Mesenchymal stem cell (in vitro differentiated cells and primary cell): ENCODE measurements around the gene GIGYF1.
"Not testable (repeated sequence)": the region's sequence is repeated elsewhere in the genome, so short reads cannot be mapped to it uniquely, and the experiment has no call there.

Experiments used
- DNase-seq: peaks from one replicate; pipeline ENCODE4 v3.0.0-alpha.2; 2013
- H2AFZ ChIP-seq: one replicate; pipeline ENCODE4 v1.6.1; 2013; ENCODE audit warnings: low read depth, mild to moderate bottlenecking, control low read depth, inconsistent platforms, low read length, moderate library complexity
- H2AK5ac ChIP-seq: 2 replicates; pipeline ENCODE4 v1.6.1; 2013; ENCODE audit warnings: low read length, moderate library complexity, mild to moderate bottlenecking, inconsistent platforms; ENCODE audit not compliant: severe bottlenecking
- H2BK120ac ChIP-seq: one replicate; pipeline ENCODE4 v1.6.1; 2013; ENCODE audit warnings: low read depth, mild to moderate bottlenecking, inconsistent platforms, low read length, moderate library complexity
- H2BK12ac ChIP-seq, 2 experiments: one replicate each; pipeline ENCODE4 v1.6.1; 2013; ENCODE audit warnings: inconsistent platforms in 2 of 2, low read length in 2 of 2, mild to moderate bottlenecking in 2 of 2, moderate library complexity in 2 of 2, control low read depth in 1 of 2
- H2BK15ac ChIP-seq: one replicate; pipeline ENCODE4 v1.6.1; 2013; ENCODE audit warnings: mild to moderate bottlenecking, low read depth, inconsistent platforms; ENCODE audit not compliant: poor library complexity, severe bottlenecking
- H2BK5ac ChIP-seq: 2 replicates; pipeline ENCODE4 v1.6.1; 2013; ENCODE audit warnings: low read depth, mild to moderate bottlenecking, low read length, control low read depth, inconsistent platforms; ENCODE audit not compliant: poor library complexity, severe bottlenecking
- H3K14ac ChIP-seq, 2 experiments: one replicate each; pipeline ENCODE4 v1.6.1; 2013; ENCODE audit warnings: inconsistent platforms in 2 of 2, low read length in 2 of 2, control low read depth in 1 of 2, mild to moderate bottlenecking in 1 of 2, moderate library complexity in 1 of 2
- H3K18ac ChIP-seq, 2 experiments: one replicate each; pipeline ENCODE4 v1.6.1; 2013; ENCODE audit warnings: inconsistent platforms in 2 of 2, low read length in 2 of 2, control low read depth in 1 of 2, low read depth in 1 of 2, mild to moderate bottlenecking in 1 of 2
- H3K23ac ChIP-seq, 2 experiments: one replicate each; pipeline ENCODE4 v1.6.1; 2013; ENCODE audit warnings: inconsistent platforms in 2 of 2, low read length in 2 of 2, mild to moderate bottlenecking in 2 of 2, moderate library complexity in 2 of 2, control low read depth in 1 of 2
- H3K27ac ChIP-seq: 2 replicates; pipeline ENCODE4 v1.5.1; 2013; ENCODE audit warnings: mild to moderate bottlenecking, moderate library complexity, low read length, control low read depth, inconsistent platforms; ENCODE audit not compliant: poor library complexity, severe bottlenecking
- H3K27me3 ChIP-seq, 2 experiments: 2 replicates each; pipeline versions ENCODE4 v1.6.1 to v1.7.0; 2013; ENCODE audit warnings: low read length in 2 of 2, mild to moderate bottlenecking in 2 of 2, moderate library complexity in 2 of 2, control low read depth in 1 of 2, inconsistent platforms in 1 of 2; ENCODE audit not compliant: control insufficient read depth in 1 of 2, insufficient read depth in 1 of 2
- H3K36me3 ChIP-seq, 2 experiments: 2 replicates each; pipeline versions ENCODE4 v1.6.1 to v1.7.0; 2013; ENCODE audit warnings: low read length in 2 of 2, control low read depth in 1 of 2, inconsistent platforms in 1 of 2, low read depth in 1 of 2, mild to moderate bottlenecking in 1 of 2; ENCODE audit not compliant: insufficient read depth in 2 of 2, control insufficient read depth in 1 of 2
- H3K4ac ChIP-seq, 2 experiments: one replicate each; pipeline ENCODE4 v1.6.1; 2013; ENCODE audit warnings: inconsistent platforms in 2 of 2, low read length in 2 of 2, mild to moderate bottlenecking in 2 of 2, moderate library complexity in 2 of 2, control low read depth in 1 of 2, low read depth in 1 of 2
- H3K4me1 ChIP-seq: 2 replicates; pipeline ENCODE4 v1.6.1; 2013; ENCODE audit warnings: low read depth, low read length, control low read depth; ENCODE audit not compliant: control insufficient read depth, insufficient read depth
- H3K4me2 ChIP-seq: 2 replicates; pipeline ENCODE4 v1.6.1; 2013; ENCODE audit warnings: low read length, mild to moderate bottlenecking, inconsistent platforms; ENCODE audit not compliant: poor library complexity, severe bottlenecking
- H3K4me3 ChIP-seq, 2 experiments: 2 replicates each; pipeline versions ENCODE4 v1.5.1 to v1.7.0; 2013; ENCODE audit warnings: low read length in 2 of 2, mild to moderate bottlenecking in 2 of 2, control low read depth in 1 of 2, low read depth in 1 of 2; ENCODE audit not compliant: insufficient read depth in 1 of 2
- H3K79me1 ChIP-seq: replicated peaks from 2 replicates; pipeline ENCODE4 v1.6.1; 2013; ENCODE audit warnings: mild to moderate bottlenecking, control low read depth, low read length, inconsistent platforms; ENCODE audit not compliant: poor library complexity, severe bottlenecking
- H3K9ac ChIP-seq: 2 replicates; pipeline ENCODE4 v1.7.0; 2013; ENCODE audit warnings: mild to moderate bottlenecking, low read length, moderate library complexity
- H3K9me3 ChIP-seq: 2 replicates; pipeline ENCODE4 v1.7.0; 2013; ENCODE audit warnings: mild to moderate bottlenecking, low read length; ENCODE audit not compliant: control insufficient read depth
- H4K8ac ChIP-seq: one replicate; pipeline ENCODE4 v1.6.1; 2013; ENCODE audit warnings: inconsistent platforms, mild to moderate bottlenecking, low read length, moderate library complexity
- H4K91ac ChIP-seq: one replicate; pipeline ENCODE4 v1.6.1; 2013; ENCODE audit warnings: mild to moderate bottlenecking, low read length, inconsistent platforms
- WGBS: methylation state at CpG from one replicate; pipeline ENCODE4 v1.1.7; 2013; ENCODE audit warnings: mixed read lengths; 5-methylcytosine and 5-hydroxymethylcytosine counted together

The GIGYF1 gene

DNA sequence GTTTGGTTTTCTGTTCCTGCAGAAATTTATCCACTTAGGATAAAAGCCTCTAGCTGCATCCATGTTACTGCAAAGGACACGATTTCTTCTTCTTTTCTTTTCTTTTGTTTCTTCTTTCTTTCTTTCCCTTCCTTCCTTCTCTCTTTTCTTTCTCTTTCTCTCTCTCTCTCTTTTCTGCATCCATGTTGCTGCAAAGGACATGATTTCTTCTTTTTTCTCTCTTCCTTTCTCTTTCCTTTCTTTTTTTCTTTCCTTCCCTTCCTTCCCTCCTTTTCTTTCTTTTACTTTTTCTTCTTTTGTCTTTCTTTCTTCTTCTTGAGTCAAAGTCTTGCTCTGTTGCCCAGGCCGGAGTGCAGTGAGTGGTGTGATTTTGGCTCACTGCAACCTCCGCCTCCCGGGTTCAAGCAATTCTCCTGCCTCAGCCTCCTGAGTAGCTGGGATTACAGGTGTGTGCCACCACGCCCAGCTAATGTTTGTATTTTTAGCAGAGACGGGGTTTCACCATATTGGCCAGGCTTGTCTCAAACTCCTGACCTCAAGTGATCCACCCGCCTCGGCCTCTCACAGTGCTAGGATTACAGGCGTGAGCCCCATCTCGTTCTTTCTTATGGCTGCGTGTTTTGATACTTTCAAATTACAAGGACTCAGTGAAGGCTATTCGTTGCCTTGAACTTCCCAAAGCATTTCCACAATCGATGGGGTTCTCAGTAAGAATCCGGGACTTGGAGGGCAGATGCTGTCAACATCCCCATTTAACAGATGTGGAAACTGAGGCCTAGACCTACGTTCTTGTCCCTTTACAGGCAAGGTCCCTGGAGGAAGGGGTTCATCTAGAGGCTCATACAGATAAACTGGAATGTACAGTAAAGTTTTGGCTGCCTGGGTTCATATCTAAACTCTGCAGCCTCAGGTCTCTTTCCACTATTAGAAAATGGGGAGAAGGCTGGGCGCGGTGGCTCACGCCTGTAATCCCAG, 22.4 kb downstream of the GIGYF1 start:
- Histone ChIP-seq H3K4ac (no peak overlapping the region), H2BK5ac (no peak overlapping the region), H4K8ac (no peak overlapping the region), H3K27me3 (no peaks in the 10 kb centered on the region), H3K4me3 (no peak overlapping the region), H2BK15ac (no peak overlapping the region), H3K36me3 (peaks cover 3 to 4% of the 10 kb centered on the region in 2 experiments), H2BK120ac (no peak overlapping the region), H3K9me3 (no peaks in the 10 kb centered on the region), H3K79me1 (no peaks in the 10 kb centered on the region), H2BK12ac (no peak overlapping the region), H3K18ac (no peak overlapping the region), H3K4me1 (peaks cover 8% of the 10 kb centered on the region), H2AK5ac (no peak overlapping the region), H3K9ac (no peak overlapping the region), H3K14ac (no peak overlapping the region), H4K91ac (no peak overlapping the region), H3K27ac (no peak overlapping the region), H3K23ac (no peak overlapping the region), H3K4me2 (no peak overlapping the region), H2AFZ (no peak overlapping the region)
- no peak for DNase-seq
- WGBS = 91% methylated on average over 18 of the region's 18 CpGs

DNA sequence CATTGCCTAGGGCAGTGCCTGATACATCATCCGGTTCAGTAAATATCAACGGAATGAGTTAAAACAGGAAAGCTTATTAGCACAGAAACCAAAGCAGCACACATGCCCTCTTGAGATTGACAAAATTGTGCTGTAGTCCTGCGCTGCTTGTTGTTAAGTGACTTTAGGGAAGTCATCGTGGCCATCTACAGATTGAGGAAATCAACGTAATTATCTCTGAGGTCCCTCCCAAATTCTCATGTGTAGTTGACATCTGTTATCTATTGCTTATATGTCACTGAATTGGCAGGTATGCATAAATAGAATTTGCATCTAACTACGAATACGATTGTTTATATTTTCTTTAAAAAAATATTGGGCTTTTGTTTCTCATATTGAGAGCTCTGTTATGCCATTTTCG, 24.0 kb downstream of the GIGYF1 start:
- no peak overlapping the region for H2BK120ac ChIP-seq
- no peaks in the 10 kb centered on the region for H3K36me3 ChIP-seq
- no peak overlapping the region for H3K18ac ChIP-seq
- H3K9ac ChIP-seq = no peak overlapping the region
- H2BK12ac ChIP-seq = no peak overlapping the region
- H3K14ac ChIP-seq = no peak overlapping the region
- H3K23ac ChIP-seq = no peak overlapping the region
- no peaks in the 10 kb centered on the region for H3K4me1 ChIP-seq
- DNase-seq = no peak
- H2BK15ac ChIP-seq = no peak overlapping the region
- H2AFZ ChIP-seq = no peak overlapping the region
- WGBS = 90% methylated on average over 3 of the region's 8 CpGs
- no peak overlapping the region for H3K4ac ChIP-seq
- no peaks in the 10 kb centered on the region for H3K79me1 ChIP-seq
- no peak overlapping the region for H4K8ac ChIP-seq
- H3K4me3 ChIP-seq = no peak overlapping the region
- H3K27ac ChIP-seq = no peak overlapping the region
- H2BK5ac ChIP-seq = no peak overlapping the region
- no peak overlapping the region for H4K91ac ChIP-seq
- H2AK5ac ChIP-seq = no peak overlapping the region
- H3K27me3 ChIP-seq = no peaks in the 10 kb centered on the region
- no peaks in the 10 kb centered on the region for H3K9me3 ChIP-seq
- no peak overlapping the region for H3K4me2 ChIP-seq

DNA sequence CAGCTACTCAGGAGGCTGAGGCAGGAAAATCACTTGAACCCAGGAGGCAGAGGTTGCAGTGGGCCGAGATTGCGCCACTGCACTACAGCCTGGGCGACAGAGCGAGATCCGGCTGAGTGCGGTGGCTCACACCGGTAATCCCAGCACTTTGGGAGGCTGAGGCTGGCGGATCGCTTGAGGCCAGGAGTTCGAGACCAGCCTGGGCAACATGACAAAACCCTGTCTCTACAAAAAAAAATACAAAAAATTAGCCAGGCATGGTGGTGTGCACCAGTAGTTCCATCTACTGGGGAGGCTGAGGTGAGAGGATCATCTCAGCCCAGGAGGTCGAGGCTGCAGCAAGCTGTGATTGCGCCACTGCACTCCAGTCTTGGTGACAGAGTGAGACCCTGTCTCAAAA, 24.9 kb downstream of the GIGYF1 start:
- H3K9me3 ChIP-seq, H2BK5ac ChIP-seq, H3K23ac ChIP-seq, H2BK15ac ChIP-seq, H3K4me3 ChIP-seq, H2AFZ ChIP-seq, H2BK12ac ChIP-seq, H3K27ac ChIP-seq, H4K8ac ChIP-seq, H3K27me3 ChIP-seq, H2AK5ac ChIP-seq, H2BK120ac ChIP-seq, H3K4me1 ChIP-seq, H4K91ac ChIP-seq, H3K9ac ChIP-seq, H3K4me2 ChIP-seq, H3K79me1 ChIP-seq, H3K18ac ChIP-seq, H3K4ac ChIP-seq, H3K36me3 ChIP-seq, DNase-seq, H3K14ac ChIP-seq: not testable (repeated sequence)
- 91% methylated on average over 8 of the region's 12 CpGs for WGBS

DNA sequence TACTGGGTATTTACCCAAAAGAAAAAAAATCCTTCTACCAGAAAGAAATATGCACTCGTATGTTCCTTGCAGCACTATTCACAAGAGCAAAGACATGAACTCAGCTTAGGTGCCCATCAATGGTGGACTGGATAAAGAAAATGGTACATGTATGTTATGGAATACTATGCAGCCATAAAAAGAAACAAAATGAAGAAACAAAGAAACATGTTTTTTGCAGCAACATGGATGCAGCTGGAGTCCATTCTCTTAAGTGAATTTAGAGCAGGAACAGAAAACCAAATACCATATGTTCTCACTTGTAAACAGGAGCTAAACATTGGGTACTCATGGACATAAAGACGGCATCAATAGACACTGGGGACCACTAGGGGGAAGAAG, 26.0 kb downstream of the GIGYF1 start:
- Histone ChIP-seq H3K36me3 (no peaks in the 10 kb centered on the region), H4K8ac (no peak overlapping the region), H2BK120ac (no peak overlapping the region), H2BK12ac (no peak overlapping the region), H3K14ac (no peak overlapping the region), H2AK5ac (no peak overlapping the region), H3K9me3 (no peaks in the 10 kb centered on the region), H3K4ac (no peak overlapping the region), H3K27me3 (peaks cover 0 to 1% of the 10 kb centered on the region in 2 experiments), H3K27ac (no peak overlapping the region), H3K4me1 (no peaks in the 10 kb centered on the region), H2AFZ (no peak overlapping the region), H3K4me3 (no peak overlapping the region), H3K4me2 (no peak overlapping the region), H4K91ac (no peak overlapping the region), H2BK5ac (no peak overlapping the region), H3K23ac (no peak overlapping the region), H3K18ac (no peak overlapping the region), H3K79me1 (no peaks in the 10 kb centered on the region), H2BK15ac (no peak overlapping the region), H3K9ac (no peak overlapping the region)
- DNase-seq = no peak
- 100% methylated on average over 1 of the region's 2 CpGs for WGBS
